DOHH2 (cell line): Measurements from ENCODE around the gene CFAP74.

Experiments used
- EZH2phosphoT487 ChIP-seq: fragments of 200-600 bp; sonication (generic); IDR thresholded peaks from 2 replicates; pipeline ENCODE4 v1.6.1; 2017; ENCODE audit warnings: borderline replicate concordance, mild to moderate bottlenecking, antibody characterized with exemption, low read length, moderate library complexity, mixed read lengths
- TF ChIP-seq, protein P1 (sequence below): fragments of 200-600 bp; sonication (generic); IDR thresholded peaks from one replicate; pipeline ENCODE4 v1.5.1; 2014; ENCODE audit warnings: antibody characterized with exemption, mild to moderate bottlenecking, low read depth, low read length; ENCODE audit not compliant: poor library complexity, severe bottlenecking

- TF ChIP-seq, protein P1, sequence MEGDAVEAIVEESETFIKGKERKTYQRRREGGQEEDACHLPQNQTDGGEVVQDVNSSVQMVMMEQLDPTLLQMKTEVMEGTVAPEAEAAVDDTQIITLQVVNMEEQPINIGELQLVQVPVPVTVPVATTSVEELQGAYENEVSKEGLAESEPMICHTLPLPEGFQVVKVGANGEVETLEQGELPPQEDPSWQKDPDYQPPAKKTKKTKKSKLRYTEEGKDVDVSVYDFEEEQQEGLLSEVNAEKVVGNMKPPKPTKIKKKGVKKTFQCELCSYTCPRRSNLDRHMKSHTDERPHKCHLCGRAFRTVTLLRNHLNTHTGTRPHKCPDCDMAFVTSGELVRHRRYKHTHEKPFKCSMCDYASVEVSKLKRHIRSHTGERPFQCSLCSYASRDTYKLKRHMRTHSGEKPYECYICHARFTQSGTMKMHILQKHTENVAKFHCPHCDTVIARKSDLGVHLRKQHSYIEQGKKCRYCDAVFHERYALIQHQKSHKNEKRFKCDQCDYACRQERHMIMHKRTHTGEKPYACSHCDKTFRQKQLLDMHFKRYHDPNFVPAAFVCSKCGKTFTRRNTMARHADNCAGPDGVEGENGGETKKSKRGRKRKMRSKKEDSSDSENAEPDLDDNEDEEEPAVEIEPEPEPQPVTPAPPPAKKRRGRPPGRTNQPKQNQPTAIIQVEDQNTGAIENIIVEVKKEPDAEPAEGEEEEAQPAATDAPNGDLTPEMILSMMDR, result no peak
- TF ChIP-seq EZH2phosphoT487, result no peak
These were observed 75.1 kb downstream of the CFAP74 start for GRCh38 chr1:1928231-1929101.
